Stimulated activated naive CD8-positive, alpha-beta T cell treated with anti-CD3 and anti-CD28 coated beads, Interleukin-15, Interleukin-2, amounts not matched to agents 100 ng/mL and 50 ng/mL, for 24 hours (primary cell): ENCODE data around the gene TANGO6.

Experiments
- H3K27ac Mint-ChIP-seq: one replicate; pipeline ENCODE4 v1.8.0; 2021; ENCODE audit warnings: mild to moderate bottlenecking, mixed read lengths
- H3K27me3 Mint-ChIP-seq: one replicate; pipeline ENCODE4 v1.8.0; 2021; ENCODE audit warnings: mixed read lengths
- H3K36me3 Mint-ChIP-seq: one replicate; pipeline ENCODE4 v1.8.0; 2021; ENCODE audit warnings: low read depth, mixed read lengths
- H3K4me1 Mint-ChIP-seq: one replicate; pipeline ENCODE4 v1.8.0; 2021; ENCODE audit warnings: low read depth, mixed read lengths
- H3K4me3 Mint-ChIP-seq: one replicate; pipeline ENCODE4 v1.8.0; 2021; ENCODE audit warnings: mild to moderate bottlenecking, mixed read lengths
- H3K9me3 Mint-ChIP-seq: one replicate; pipeline ENCODE4 v1.8.0; 2021; ENCODE audit warnings: mixed read lengths

Gene TANGO6

DNA sequence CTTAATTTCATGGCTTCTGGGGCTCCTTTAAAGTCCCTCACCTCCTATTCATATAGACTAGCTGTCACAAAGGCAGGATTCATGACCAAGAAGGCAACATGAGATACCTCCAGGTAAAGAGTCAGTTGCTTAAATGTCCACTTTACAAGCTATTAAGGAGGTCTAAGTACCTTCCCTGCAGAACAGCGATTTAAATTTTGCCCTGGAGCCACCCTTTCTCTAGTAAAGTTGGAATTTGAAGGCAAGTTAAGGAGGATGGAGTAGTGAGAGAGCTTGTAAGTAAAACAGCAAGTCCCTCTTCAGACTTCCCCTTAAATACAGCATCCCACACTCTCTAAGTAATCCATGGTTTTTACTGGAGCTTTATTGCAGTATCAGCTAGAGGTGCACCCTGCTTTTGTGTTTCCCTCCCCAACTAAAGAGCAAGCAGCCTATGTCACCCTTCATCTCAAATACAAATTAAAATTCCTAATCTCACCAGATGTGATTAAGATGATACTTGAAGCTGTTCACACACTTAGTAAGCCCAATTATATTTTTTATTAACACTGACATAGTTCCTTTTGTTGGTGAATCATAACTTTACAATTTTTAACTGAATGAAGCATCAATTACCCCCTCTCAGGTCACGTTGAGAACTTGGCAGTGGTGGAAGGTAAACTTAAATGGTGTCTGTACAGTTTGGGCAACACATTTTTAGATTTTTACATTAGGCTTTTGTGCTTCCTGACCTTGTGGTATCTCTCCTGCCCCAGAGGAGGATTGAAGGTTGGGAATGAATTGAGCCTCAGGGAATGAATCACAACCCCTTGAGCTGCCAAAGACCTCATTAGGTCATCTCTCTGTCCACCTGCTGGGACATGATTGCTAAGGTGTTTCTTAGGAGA is 108.9 kb downstream of the TANGO6 start:
- Mint-ChIP-seq H3K36me3 (peaks cover 10% of the 10 kb centered on the region), H3K9me3 (no peaks in the 10 kb centered on the region), H3K27me3 (no peaks in the 10 kb centered on the region), H3K27ac (no peak overlapping the region), H3K4me3 (no peak overlapping the region), H3K4me1 (no peaks in the 10 kb centered on the region)

DNA sequence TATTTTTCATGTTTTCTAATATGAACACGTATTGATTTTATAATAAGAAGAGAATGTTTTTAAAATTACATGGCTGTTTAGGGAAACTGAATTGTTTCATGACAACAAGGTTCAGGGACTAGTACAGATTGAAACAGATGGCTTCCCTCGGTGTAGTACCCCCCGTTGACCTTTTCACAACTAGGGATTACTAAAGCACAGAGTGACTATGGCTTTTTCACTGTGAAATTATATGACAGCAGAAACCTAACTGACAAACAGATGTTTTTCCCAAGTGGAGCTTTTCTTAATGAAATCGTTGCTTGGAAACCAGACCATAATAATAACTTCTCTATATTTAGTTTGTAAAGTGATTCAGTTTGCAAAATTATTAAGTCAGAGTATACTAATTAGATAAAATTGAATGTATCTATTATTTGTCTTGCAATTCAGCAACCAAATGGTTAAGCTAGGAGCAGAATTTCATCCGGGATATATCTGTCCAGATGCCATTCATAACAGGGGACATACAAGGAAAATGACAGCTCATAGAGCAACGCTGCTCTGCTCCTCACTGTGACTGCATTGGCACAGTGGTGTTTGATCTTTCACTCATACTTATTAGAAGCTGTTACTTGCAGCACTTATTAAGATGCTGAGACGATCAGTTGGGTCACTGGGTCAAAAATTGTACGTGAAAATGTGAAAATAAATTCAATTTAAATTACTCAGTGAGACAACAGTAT is 111.7 kb downstream of the TANGO6 start:
- Mint-ChIP-seq H3K9me3 (no peaks in the 10 kb centered on the region), H3K36me3 (peaks cover 10% of the 10 kb centered on the region), H3K4me3 (no peak overlapping the region), H3K4me1 (no peaks in the 10 kb centered on the region), H3K27ac (no peak overlapping the region), H3K27me3 (no peaks in the 10 kb centered on the region)

DNA sequence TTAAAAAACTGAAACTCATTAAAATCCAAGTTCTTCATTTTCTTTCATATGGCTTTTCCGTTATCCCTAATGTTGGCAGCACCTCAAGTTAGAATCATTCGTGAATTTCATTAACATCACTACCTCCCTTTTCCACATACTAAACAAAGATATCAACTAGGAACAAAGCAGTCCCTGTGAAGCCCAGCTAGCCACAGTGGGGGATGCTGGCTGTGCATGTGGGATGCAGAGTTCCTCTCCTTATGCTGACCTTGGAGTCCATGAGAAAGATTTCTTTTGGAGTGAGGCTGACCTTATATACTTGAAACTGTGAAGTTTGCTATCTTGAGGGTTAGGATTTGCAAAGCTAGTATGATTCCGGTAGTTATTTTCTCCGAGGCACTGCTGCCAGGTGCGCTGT is 117.6 kb downstream of the TANGO6 start:
- H3K36me3 Mint-ChIP-seq: peaks cover 24% of the 10 kb centered on the region
- H3K27ac Mint-ChIP-seq: no peak overlapping the region

DNA sequence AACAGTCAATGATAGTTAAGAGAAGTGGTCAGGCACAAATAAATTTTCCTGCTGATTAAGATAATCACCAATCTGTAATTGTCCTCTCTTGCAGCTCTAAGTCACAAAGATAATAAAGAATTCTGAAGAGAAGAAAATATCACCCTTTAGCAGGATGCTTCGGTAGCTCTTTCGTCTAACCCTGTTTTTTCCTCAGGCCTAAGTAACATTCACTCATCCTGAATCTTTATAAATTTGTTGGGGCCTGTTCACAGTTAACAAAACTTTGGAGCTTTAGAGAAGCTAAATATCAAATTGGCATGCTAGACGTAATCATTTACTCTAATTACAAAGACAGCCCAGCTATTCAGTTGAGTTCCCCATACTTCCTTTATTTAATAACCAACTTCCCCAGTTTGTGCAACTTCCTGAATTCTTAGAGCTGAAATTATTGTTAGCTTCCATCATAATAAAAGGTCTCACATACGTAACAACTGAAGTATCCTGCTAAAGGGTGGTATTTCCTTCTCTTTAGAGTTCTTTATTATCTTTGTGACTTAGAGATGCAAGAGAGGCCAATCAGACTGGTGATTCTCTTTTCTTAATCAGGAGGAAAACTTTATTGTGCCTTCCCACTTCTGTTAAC is 118.6 kb downstream of the TANGO6 start:
- H3K27ac Mint-ChIP-seq: peak overlapping the region; percentile 26
- no peak overlapping the region for H3K4me3 Mint-ChIP-seq
- H3K4me1 Mint-ChIP-seq: no peaks in the 10 kb centered on the region
- H3K9me3 Mint-ChIP-seq: no peaks in the 10 kb centered on the region
- no peaks in the 10 kb centered on the region for H3K27me3 Mint-ChIP-seq
- peaks cover 24% of the 10 kb centered on the region for H3K36me3 Mint-ChIP-seq

More for the DNA sequence above, 117.6 kb downstream of the TANGO6 start:
- Mint-ChIP-seq H3K4me1 (no peaks in the 10 kb centered on the region), H3K9me3 (no peaks in the 10 kb centered on the region), H3K4me3 (no peak overlapping the region), H3K27me3 (no peaks in the 10 kb centered on the region)

DNA sequence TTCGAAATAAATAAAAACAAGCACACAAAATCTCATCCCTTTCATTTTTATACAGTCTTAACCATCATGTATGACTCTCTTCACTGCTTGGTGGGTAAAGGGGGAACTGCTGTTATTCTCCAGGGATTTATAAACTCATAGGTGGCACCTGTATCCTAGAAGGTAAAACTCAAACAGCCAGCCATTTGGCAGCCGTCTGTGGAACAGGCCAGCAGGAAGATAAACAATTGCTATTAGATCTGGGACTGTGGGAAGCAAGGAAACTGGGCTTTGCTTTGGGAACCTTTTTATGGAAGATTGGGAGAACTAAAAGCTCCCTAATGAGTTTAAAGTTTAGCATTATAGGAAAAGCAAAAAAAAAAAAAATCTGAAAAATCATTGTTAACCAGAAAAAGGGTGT is 126.0 kb downstream of the TANGO6 start:
- H3K9me3 Mint-ChIP-seq: no peaks in the 10 kb centered on the region
- H3K4me1 Mint-ChIP-seq: no peaks in the 10 kb centered on the region
- H3K27ac Mint-ChIP-seq: no peak overlapping the region
- peaks cover 38% of the 10 kb centered on the region for H3K36me3 Mint-ChIP-seq
- H3K4me3 Mint-ChIP-seq: no peak overlapping the region
- H3K27me3 Mint-ChIP-seq: no peaks in the 10 kb centered on the region

GRCh38 chr16:68972013-68972412 is 128.7 kb downstream of the TANGO6 start:
- H3K9me3 Mint-ChIP-seq: no peaks in the 10 kb centered on the region
- no peak overlapping the region for H3K27ac Mint-ChIP-seq
- no peaks in the 10 kb centered on the region for H3K4me1 Mint-ChIP-seq
- H3K27me3 Mint-ChIP-seq: no peaks in the 10 kb centered on the region
- no peak overlapping the region for H3K4me3 Mint-ChIP-seq
- H3K36me3 Mint-ChIP-seq: peaks cover 60% of the 10 kb centered on the region

DNA sequence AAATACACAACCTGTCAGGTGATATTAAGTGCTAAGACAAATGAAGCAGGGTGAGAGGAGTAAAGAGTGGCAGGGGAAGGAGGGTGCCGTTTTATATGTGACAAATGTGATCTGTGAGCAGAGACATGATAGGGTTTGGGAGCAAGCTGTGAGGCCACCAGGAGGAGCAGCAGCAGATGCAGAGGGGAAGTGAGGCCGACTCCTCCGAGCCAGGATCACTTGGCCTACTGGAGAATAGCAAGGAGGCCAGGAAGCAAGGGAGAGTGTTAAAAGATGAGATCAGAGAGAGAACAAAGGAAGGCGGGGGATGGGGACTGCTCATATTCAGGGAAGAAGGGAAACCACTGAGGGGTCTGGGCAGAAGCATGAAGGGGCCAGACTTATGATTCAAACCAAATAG is 129.4 kb downstream of the TANGO6 start:
- Mint-ChIP-seq H3K4me1 (no peaks in the 10 kb centered on the region), H3K27ac (no peak overlapping the region), H3K27me3 (no peaks in the 10 kb centered on the region), H3K9me3 (no peaks in the 10 kb centered on the region), H3K36me3 (peaks cover 57% of the 10 kb centered on the region), H3K4me3 (no peak overlapping the region)

DNA sequence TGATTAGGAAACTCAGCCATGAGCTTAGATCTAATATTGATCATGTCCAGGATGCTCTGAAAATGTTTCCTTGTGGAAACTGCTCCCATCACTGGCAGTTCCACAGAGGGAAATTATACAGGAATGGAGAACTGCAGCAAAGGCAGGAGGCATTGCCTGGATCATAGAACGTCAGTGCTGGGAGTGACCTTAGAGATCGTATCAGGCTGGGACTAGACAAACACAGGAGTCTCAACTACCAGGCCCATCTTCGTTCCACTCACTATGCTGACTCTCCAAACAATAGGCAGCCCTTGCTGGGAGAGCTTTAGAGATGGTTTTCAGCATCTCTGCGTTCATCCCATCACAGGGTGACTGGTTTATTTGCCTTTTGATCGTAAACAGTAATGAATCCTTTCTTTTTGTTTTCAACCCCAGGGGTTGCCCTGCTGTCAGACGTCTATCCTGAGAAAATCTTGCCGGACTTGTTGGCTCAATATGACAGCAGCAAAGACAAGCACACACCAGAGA is 130.3 kb downstream of the TANGO6 start:
- Mint-ChIP-seq H3K27me3 (no peaks in the 10 kb centered on the region), H3K27ac (no peak overlapping the region), H3K4me3 (no peak overlapping the region), H3K36me3 (peaks cover 64% of the 10 kb centered on the region), H3K9me3 (no peaks in the 10 kb centered on the region), H3K4me1 (no peaks in the 10 kb centered on the region)

DNA sequence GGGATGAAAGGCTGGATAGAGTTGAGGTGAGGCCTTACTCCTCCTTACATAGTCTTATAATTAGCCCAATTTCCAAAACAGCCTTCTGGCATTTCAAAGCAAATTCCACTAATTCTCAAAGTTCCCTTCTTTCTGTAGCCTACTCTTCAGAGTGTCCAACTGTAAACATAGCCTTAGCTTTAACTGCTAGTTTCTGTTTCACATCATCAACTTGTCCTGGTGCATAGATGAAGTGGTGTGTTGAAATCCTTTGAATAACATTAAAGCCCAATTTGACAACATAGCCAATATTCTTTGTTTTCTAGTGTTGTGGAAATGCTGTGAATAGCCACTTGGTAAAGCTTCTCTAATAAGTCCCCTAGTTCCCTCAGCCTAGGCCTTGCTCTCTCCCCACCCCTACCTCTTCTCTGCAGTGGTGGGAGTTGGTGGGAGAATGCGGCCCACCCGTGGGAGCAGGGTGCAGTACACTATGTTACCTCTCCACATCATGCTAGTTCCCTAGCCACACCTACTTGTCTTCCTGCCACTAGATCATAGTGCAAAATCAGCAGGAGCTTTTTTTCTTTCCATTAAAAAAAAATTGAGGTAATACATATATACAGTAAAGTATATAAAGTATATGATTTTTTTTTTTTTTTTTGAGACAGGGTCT is 135.1 kb downstream of the TANGO6 start:
- H3K4me3 Mint-ChIP-seq: no peak overlapping the region
- no peak overlapping the region for H3K27ac Mint-ChIP-seq
- peaks cover 56% of the 10 kb centered on the region for H3K36me3 Mint-ChIP-seq
- H3K4me1 Mint-ChIP-seq: no peaks in the 10 kb centered on the region
- H3K9me3 Mint-ChIP-seq: no peaks in the 10 kb centered on the region
- no peaks in the 10 kb centered on the region for H3K27me3 Mint-ChIP-seq

DNA sequence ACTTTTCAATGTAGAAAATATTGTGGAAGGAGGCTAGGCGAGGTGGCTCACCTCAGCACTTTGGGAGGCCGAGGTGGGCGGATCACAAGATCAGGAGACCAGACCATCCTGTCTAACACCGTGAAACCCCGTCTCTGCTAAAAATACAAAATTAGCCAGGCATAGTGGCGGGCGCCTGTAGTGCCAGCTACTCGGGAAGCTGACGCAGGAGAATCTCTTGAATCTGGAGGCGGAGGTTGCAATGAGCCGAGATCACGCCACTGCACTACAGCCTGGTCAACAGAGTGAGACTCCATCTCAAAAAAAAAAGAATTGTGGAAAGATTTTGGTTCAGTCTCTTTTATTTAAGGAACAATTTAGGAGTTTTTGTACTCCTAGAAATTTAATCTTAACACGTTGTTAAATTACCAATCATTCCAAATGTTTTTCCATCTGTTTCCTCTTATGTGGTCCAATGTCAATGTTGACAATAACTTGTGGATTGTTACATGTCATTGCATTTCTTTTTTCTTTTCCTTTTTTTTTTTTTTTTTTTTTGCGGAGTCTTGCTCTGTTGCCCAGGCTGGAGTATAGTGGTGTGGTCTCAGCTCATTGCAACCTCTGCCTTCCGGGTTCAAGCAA is 137.5 kb downstream of the TANGO6 start:
- no peak overlapping the region for H3K4me3 Mint-ChIP-seq
- no peak overlapping the region for H3K27ac Mint-ChIP-seq
- no peaks in the 10 kb centered on the region for H3K4me1 Mint-ChIP-seq
- H3K9me3 Mint-ChIP-seq: no peaks in the 10 kb centered on the region
- H3K36me3 Mint-ChIP-seq: peaks cover 38% of the 10 kb centered on the region
- H3K27me3 Mint-ChIP-seq: no peaks in the 10 kb centered on the region

DNA sequence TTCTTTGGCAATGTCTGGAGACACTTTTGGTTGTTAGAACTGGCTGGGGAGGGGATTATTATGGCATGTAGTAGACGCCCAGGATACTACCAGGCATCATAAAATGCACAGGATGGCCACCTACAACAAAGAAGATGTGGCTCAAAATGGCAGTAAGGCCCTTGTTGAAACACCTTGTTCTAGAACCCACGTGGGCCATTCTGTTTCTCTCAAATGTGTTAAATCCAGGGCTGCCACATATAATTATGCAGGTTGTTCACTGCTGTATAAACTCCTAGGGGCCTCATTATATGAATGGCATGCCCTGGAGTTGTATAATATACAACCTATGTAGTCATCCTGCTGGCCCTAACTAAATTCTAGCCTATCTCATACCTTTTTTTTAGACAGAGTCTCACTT is 138.6 kb downstream of the TANGO6 start:
- no peaks in the 10 kb centered on the region for H3K9me3 Mint-ChIP-seq
- H3K27me3 Mint-ChIP-seq: no peaks in the 10 kb centered on the region
- H3K27ac Mint-ChIP-seq: no peak overlapping the region
- H3K36me3 Mint-ChIP-seq: peaks cover 38% of the 10 kb centered on the region
- H3K4me3 Mint-ChIP-seq: no peak overlapping the region
- H3K4me1 Mint-ChIP-seq: no peaks in the 10 kb centered on the region

- Mint-ChIP-seq H3K4me1 (no peaks in the 10 kb centered on the region), H3K9me3 (no peaks in the 10 kb centered on the region), H3K27ac (no peak overlapping the region), H3K4me3 (no peak overlapping the region), H3K27me3 (no peaks in the 10 kb centered on the region), H3K36me3 (peaks cover 32% of the 10 kb centered on the region)
These were observed 141.1 kb downstream of the TANGO6 start for GRCh38 chr16:68984467-68984866.

GRCh38 chr16:68985268-68985667 is 141.9 kb downstream of the TANGO6 start:
- Mint-ChIP-seq H3K4me3 (no peak overlapping the region), H3K4me1 (no peaks in the 10 kb centered on the region), H3K9me3 (no peaks in the 10 kb centered on the region), H3K36me3 (peaks cover 32% of the 10 kb centered on the region), H3K27ac (no peak overlapping the region), H3K27me3 (no peaks in the 10 kb centered on the region)

- H3K27ac Mint-ChIP-seq: peak overlapping the region; percentile 23
These were observed 142.5 kb downstream of the TANGO6 start for GRCh38 chr16:68985855-68986254.

More at GRCh38 chr16:68985855-68986254, 142.5 kb downstream of the TANGO6 start:
- H3K4me3 Mint-ChIP-seq: no peak overlapping the region
- H3K9me3 Mint-ChIP-seq: no peaks in the 10 kb centered on the region
- no peaks in the 10 kb centered on the region for H3K4me1 Mint-ChIP-seq
- H3K27me3 Mint-ChIP-seq: no peaks in the 10 kb centered on the region
- H3K36me3 Mint-ChIP-seq: peaks cover 31% of the 10 kb centered on the region
